DOHH2 (cell line): ENCODE data around the gene MMS22L.

Experiments used
- H3F3A ChIP-seq: fragments of 200-600 bp; sonication (generic), shearing (Covaris generic); 2 replicates; pipeline ENCODE4 v1.6.0; 2016; ENCODE audit warnings: antibody characterized with exemption, mild to moderate bottlenecking; ENCODE audit not compliant: control insufficient read depth, insufficient read depth
- H3K27ac ChIP-seq: fragments of 200-600 bp; sonication (generic); 2 replicates; pipeline ENCODE4 v1.5.1; 2014; ENCODE audit warnings: low read depth, mild to moderate bottlenecking, low read length, moderate library complexity
- H3K27me3 ChIP-seq: fragments of 200-600 bp; sonication (generic); 2 replicates; pipeline ENCODE4 v1.6.1; 2014; ENCODE audit warnings: mild to moderate bottlenecking, low read length, mixed read lengths; ENCODE audit not compliant: control insufficient read depth
- H3K36me3 ChIP-seq: fragments of 200-600 bp; sonication (generic); 2 replicates; pipeline ENCODE4 v1.6.1; 2014; ENCODE audit warnings: mild to moderate bottlenecking, low read length, moderate library complexity, mixed read lengths; ENCODE audit not compliant: control insufficient read depth
- H3K4me1 ChIP-seq: fragments of 200-600 bp; sonication (generic); 2 replicates; pipeline ENCODE4 v1.6.1; 2014; ENCODE audit warnings: mild to moderate bottlenecking, low read length, mixed read lengths; ENCODE audit not compliant: control insufficient read depth
- H3K4me2 ChIP-seq: fragments of 200-600 bp; sonication (generic); 2 replicates; pipeline ENCODE4 v1.6.0; 2014; ENCODE audit warnings: mild to moderate bottlenecking, low read length, moderate library complexity
- H3K4me3 ChIP-seq: fragments of 200-600 bp; sonication (generic); 2 replicates; pipeline ENCODE4 v1.5.1; 2014; ENCODE audit warnings: mild to moderate bottlenecking, low read length, mixed read lengths
- H3K79me2 ChIP-seq: fragments of 200-600 bp; sonication (generic); 2 replicates; pipeline ENCODE4 v1.6.1; 2014; ENCODE audit warnings: mild to moderate bottlenecking, low read length, mixed read lengths; ENCODE audit not compliant: control insufficient read depth
- H3K9me2 ChIP-seq: fragments of 200-600 bp; sonication (generic); replicated peaks from 2 replicates; pipeline ENCODE4 v1.6.1; 2014; ENCODE audit warnings: mild to moderate bottlenecking, low read length, mixed read lengths; ENCODE audit not compliant: control insufficient read depth
- H3K9me3 ChIP-seq: fragments of 200-600 bp; sonication (generic); 2 replicates; pipeline ENCODE4 v1.6.1; 2014; ENCODE audit warnings: antibody characterized with exemption, low read length, mixed read lengths; ENCODE audit not compliant: control insufficient read depth, insufficient read depth
- H4K20me1 ChIP-seq: fragments of 200-600 bp; sonication (generic); 2 replicates; pipeline ENCODE4 v1.6.0; 2014; ENCODE audit warnings: low read depth, mild to moderate bottlenecking, antibody characterized with exemption, low read length, moderate library complexity; ENCODE audit not compliant: control insufficient read depth, insufficient read depth
- CTCF ChIP-seq: fragments of 200-600 bp; sonication (generic); IDR thresholded peaks from one replicate; pipeline ENCODE4 v1.5.1; 2014; ENCODE audit warnings: antibody characterized with exemption, mild to moderate bottlenecking, low read depth, low read length; ENCODE audit not compliant: poor library complexity, severe bottlenecking
- EZH2phosphoT487 ChIP-seq: fragments of 200-600 bp; sonication (generic); IDR thresholded peaks from 2 replicates; pipeline ENCODE4 v1.6.1; 2017; ENCODE audit warnings: borderline replicate concordance, mild to moderate bottlenecking, antibody characterized with exemption, low read length, moderate library complexity, mixed read lengths

The MMS22L gene

GRCh38 chr6:97305414-97306066 lies 22.5 kb upstream of the MMS22L start:
- H3K4me2 ChIP-seq, result no peak overlapping the region

DNA sequence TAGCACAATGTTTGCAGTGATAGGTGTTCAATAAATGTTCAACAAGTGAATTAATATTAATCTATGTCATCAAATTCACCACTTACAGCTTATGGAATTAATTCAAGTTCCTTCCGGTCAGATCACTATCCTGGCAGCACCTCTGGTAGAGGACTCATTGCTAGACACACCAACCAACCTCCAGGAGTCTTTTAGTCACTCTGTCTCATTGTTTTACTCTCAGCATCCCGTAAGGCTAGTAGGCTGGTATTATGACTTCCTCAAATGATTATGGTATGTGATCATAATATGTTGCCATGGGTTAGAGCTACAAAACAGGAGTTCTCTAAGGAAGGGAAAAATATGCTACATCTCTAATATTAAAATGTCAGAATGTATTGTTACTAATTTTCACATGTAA lies 21.7 kb upstream of the MMS22L start:
- Histone ChIP-seq H3K27me3 (peaks cover 6% of the 10 kb centered on the region; the same call in 1 of the 2 replicates), H3K4me2 (no peak overlapping the region), H3F3A (no peaks in the 10 kb centered on the region)

More at GRCh38 chr6:97305414-97306066, 22.5 kb upstream of the MMS22L start:
- no peaks in the 10 kb centered on the region for H3K4me1 ChIP-seq
- H3K27ac ChIP-seq, result no peak overlapping the region
- no peaks in the 10 kb centered on the region for H3K9me2 ChIP-seq
- TF ChIP-seq CTCF (no peak), EZH2phosphoT487 (no peak)
- no peaks in the 10 kb centered on the region for H3F3A ChIP-seq
- H3K27me3 ChIP-seq, result peaks cover 6% of the 10 kb centered on the region; the same call in 1 of the 2 replicates
- H3K36me3 ChIP-seq, result no peaks in the 10 kb centered on the region
- H3K4me3 ChIP-seq, result no peak overlapping the region
- H3K9me3 ChIP-seq, result no peaks in the 10 kb centered on the region
- no peaks in the 10 kb centered on the region for H4K20me1 ChIP-seq
- H3K79me2 ChIP-seq, result no peaks in the 10 kb centered on the region

DNA sequence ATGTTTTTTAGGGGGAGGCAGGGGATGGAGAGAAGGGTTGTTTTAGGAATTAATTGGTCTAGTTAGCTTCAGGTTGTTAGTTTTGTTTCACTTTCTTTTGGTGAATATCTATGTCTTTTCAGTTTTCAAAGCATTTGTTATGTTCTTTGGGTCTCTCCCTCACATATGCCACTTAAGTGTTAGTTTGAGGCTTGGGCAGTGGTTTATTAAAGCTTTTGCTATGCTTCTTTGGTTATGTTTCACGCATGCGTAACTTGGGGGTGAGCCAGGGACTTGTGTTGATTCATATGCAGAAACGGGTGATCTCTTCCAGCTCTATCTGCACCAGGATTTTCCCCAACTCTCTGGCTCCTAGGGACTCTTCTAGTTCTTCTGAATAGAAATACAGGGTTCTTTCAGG lies 11.4 kb upstream of the MMS22L start:
- Histone ChIP-seq H3K9me2 (no peaks in the 10 kb centered on the region), H3K4me2 (no peak overlapping the region), H3K9me3 (peaks cover under 1% of the 10 kb centered on the region; the same call in 1 of the 2 replicates), H3K36me3 (no peaks in the 10 kb centered on the region), H3F3A (no peaks in the 10 kb centered on the region), H4K20me1 (no peaks in the 10 kb centered on the region), H3K4me1 (no peaks in the 10 kb centered on the region), H3K79me2 (no peaks in the 10 kb centered on the region), H3K27me3 (0 out of 2 replicates have a peak, but pooled peaks cover 7% of the 10 kb centered on the region), H3K4me3 (no peak overlapping the region), H3K27ac (no peak overlapping the region)
- TF ChIP-seq EZH2phosphoT487, result no peak
- no peak for TF ChIP-seq CTCF

More for the DNA sequence above, 21.7 kb upstream of the MMS22L start:
- Histone ChIP-seq H3K27ac (no peak overlapping the region), H3K36me3 (no peaks in the 10 kb centered on the region), H3K79me2 (no peaks in the 10 kb centered on the region), H3K4me3 (no peak overlapping the region), H3K9me3 (no peaks in the 10 kb centered on the region), H3K9me2 (no peaks in the 10 kb centered on the region), H3K4me1 (no peaks in the 10 kb centered on the region), H4K20me1 (no peaks in the 10 kb centered on the region)
- TF ChIP-seq CTCF (no peak), EZH2phosphoT487 (no peak)
